IMR-90 (cell line): Measurements from ENCODE around the gene KRT83.

ENCODE experiments used
- BHLHE40 ChIP-seq: fragments of 150-350 bp; IDR thresholded peaks from 2 replicates; pipeline ENCODE4 v1.6.1; 2016; ENCODE audit warnings: mild to moderate bottlenecking, low read depth, low read length
- CEBPB ChIP-seq: IDR thresholded peaks from 2 replicates; pipeline ENCODE4 v1.6.1; 2012; ENCODE audit warnings: low read depth, low read length, improper control_type of control experiment
- CHD1 ChIP-seq: IDR thresholded peaks from 2 replicates; pipeline ENCODE4 v1.6.1; 2012; ENCODE audit warnings: low read depth, low read length, improper control_type of control experiment
- ELK1 ChIP-seq: fragments of 150-350 bp; IDR thresholded peaks from 2 replicates; pipeline ENCODE4 v1.6.1; 2016; ENCODE audit warnings: low read depth, mild to moderate bottlenecking, low read length, moderate library complexity, borderline replicate concordance
- MAZ ChIP-seq: IDR thresholded peaks from 2 replicates; pipeline ENCODE4 v1.6.1; 2012; ENCODE audit warnings: low read depth, mild to moderate bottlenecking, low read length, improper control_type of control experiment, moderate library complexity, borderline replicate concordance
- POLR2A ChIP-seq: IDR thresholded peaks from 2 replicates; pipeline ENCODE4 v1.6.1; 2012; ENCODE audit warnings: mild to moderate bottlenecking, low read depth, low read length
- RAD21 ChIP-seq: IDR thresholded peaks from 2 replicates; pipeline ENCODE4 v1.6.1; 2012; ENCODE audit warnings: low read length, improper control_type of control experiment
- RCOR1 ChIP-seq: IDR thresholded peaks from 2 replicates; pipeline ENCODE4 v1.6.1; 2012; ENCODE audit warnings: mild to moderate bottlenecking, low read length, improper control_type of control experiment; ENCODE audit not compliant: insufficient replicate concordance
- RFX5 ChIP-seq: IDR thresholded peaks from 2 replicates; pipeline ENCODE4 v1.8.0; 2012; ENCODE audit warnings: low read depth, mild to moderate bottlenecking, low read length, moderate library complexity
- SMC3 ChIP-seq: fragments of 150-350 bp; IDR thresholded peaks from 2 replicates; pipeline ENCODE4 v1.6.1; 2016; ENCODE audit warnings: low read depth, mild to moderate bottlenecking, antibody characterized with exemption, low read length, moderate library complexity
- TF ChIP-seq, protein P1 (sequence below): conservative IDR thresholded peaks from 2 replicates; pipeline ENCODE4 v1.5.1; 2012; ENCODE audit warnings: mild to moderate bottlenecking, low read depth, low read length, improper control_type of control experiment
- TF ChIP-seq, protein P2 (sequence below): fragments of 150-350 bp; IDR thresholded peaks from 2 replicates; pipeline ENCODE4 v1.6.1; 2017; ENCODE audit warnings: mild to moderate bottlenecking, antibody characterized with exemption, low read length, low read depth

DNA sequence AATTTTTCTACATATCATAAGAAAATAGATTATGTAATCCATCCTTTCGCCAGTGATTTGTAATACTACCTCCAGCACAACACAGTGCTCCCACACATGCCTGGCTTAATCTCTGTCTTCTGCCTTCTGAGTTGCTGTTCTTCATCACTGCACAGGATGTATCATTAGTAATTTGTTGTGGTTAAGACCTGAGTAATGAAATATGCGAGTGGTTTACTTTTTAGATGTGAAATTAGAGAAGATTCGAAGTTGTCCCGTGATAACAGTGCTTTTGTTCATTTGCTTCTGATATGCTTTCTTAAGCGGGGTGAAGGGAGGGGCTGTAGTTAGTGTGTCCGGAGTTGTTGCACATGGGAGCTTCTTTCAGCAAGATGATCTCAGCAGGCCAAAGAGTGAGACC, 28.0 kb upstream of the KRT83 start:
- TF ChIP-seq, protein P1, sequence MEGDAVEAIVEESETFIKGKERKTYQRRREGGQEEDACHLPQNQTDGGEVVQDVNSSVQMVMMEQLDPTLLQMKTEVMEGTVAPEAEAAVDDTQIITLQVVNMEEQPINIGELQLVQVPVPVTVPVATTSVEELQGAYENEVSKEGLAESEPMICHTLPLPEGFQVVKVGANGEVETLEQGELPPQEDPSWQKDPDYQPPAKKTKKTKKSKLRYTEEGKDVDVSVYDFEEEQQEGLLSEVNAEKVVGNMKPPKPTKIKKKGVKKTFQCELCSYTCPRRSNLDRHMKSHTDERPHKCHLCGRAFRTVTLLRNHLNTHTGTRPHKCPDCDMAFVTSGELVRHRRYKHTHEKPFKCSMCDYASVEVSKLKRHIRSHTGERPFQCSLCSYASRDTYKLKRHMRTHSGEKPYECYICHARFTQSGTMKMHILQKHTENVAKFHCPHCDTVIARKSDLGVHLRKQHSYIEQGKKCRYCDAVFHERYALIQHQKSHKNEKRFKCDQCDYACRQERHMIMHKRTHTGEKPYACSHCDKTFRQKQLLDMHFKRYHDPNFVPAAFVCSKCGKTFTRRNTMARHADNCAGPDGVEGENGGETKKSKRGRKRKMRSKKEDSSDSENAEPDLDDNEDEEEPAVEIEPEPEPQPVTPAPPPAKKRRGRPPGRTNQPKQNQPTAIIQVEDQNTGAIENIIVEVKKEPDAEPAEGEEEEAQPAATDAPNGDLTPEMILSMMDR, result no peak
- TF ChIP-seq POLR2A (no peak), ELK1 (no peak), RFX5 (no peak), RAD21 (no peak), CHD1 (no peak), CEBPB (no peak), BHLHE40 (no peak), SMC3 (no peak), MAZ (no peak), RCOR1 (no peak)
- TF ChIP-seq, protein P2, sequence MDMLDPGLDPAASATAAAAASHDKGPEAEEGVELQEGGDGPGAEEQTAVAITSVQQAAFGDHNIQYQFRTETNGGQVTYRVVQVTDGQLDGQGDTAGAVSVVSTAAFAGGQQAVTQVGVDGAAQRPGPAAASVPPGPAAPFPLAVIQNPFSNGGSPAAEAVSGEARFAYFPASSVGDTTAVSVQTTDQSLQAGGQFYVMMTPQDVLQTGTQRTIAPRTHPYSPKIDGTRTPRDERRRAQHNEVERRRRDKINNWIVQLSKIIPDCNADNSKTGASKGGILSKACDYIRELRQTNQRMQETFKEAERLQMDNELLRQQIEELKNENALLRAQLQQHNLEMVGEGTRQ, result no peak
